Measurements from ENCODE around the gene CCDC14. TPM values are rescaled to one million over a fixed set of nuclear protein-coding genes. Genes with fewer than 3 reads are reported as not detected.

Gene CCDC14
- total and polyA plus RNA-seq, 2 of the 4 experiments (the other 2 are of a cell fraction): 82.1 to 109 TPM

DNA sequence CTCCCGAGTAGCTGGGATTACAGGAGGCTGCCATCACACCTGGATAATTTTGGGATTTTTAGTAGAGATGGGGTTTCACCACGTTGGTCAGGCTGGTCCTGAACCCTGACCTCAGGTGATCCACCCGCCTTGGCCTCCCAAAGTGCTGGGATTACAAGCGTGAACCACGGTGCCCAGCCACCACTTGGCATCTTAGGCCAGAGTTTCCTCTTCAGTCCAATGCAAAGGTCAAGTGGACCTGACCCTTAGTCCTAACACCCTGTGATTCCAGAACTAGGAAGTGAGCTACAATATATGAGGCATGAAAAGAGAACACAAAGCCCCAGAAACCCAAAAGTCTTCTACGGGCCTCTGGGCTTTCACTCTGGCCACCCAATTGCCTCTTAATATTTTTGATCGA lies 82.2 kb downstream of the CCDC14 start:
- intact Hi-C loops (cut with micrococcal nuclease) (loop anchor here (10.0 kb wide), 1 partner anchor 224 kb away; no protein-coding TSS in a partner anchor), in situ Hi-C loops (cut with MboI; ENCODE audit: low sequenced_read_pairs) (no loop called here), dilution Hi-C loops (cut with HindIII; ENCODE audit: low sequenced_read_pairs, unreplicated experiment) (no loop called here)
- Histone ChIP-seq H3K14ac (replicated peaks; ENCODE audit: low read depth, low read length) (no peak overlapping the region), H4K5ac (ENCODE audit: low read depth, low read length) (no peak overlapping the region), H2BK5ac (ENCODE audit: low read depth, low read length, poor library complexity, severe bottlenecking) (no peak overlapping the region), H3K9me1 (ENCODE audit: insufficient read depth, low read length) (peaks cover 38% of the 10 kb centered on the region), H3K9me3 (ENCODE audit: control insufficient read depth, insufficient read depth, low read length) (no peaks in the 10 kb centered on the region), H3K18ac (ENCODE audit: low read depth, low read length) (no peak overlapping the region), H3K4ac (ENCODE audit: low read depth, low read length) (no peak overlapping the region), H4K91ac (ENCODE audit: insufficient read depth, low read depth, low read length) (no peak overlapping the region), H3K4me2 (ENCODE audit: low read depth, low read length) (no peak overlapping the region), H3K4me1 (ENCODE audit: control insufficient read depth, insufficient read depth, low read length) (peaks cover 25% of the 10 kb centered on the region), H2BK20ac (ENCODE audit: low read depth, low read length) (no peak overlapping the region), H2BK15ac (ENCODE audit: low read depth, low read length) (no peak overlapping the region), H2AK5ac (ENCODE audit: low read depth, low read length) (no peak overlapping the region), H2AFZ (replicated peaks; ENCODE audit: low read length, poor library complexity) (no peak overlapping the region), H3K9ac (ENCODE audit: low read depth, low read length) (no peak overlapping the region), H3K4me3 (ENCODE audit: insufficient read depth, low read depth, low read length) (no peak overlapping the region), H3K36me3 (ENCODE audit: control insufficient read depth, insufficient read depth, low read length) (peaks cover 40% of the 10 kb centered on the region), H3K79me1 (ENCODE audit: low read depth in 1 of 2, low read length in 2 of 2) (peaks cover 55 to 79% of the 10 kb centered on the region in 2 experiments), H3K56ac (ENCODE audit: extremely low read depth, insufficient read depth, low read length) (no peak overlapping the region), H2AK9ac (replicated peaks; ENCODE audit: low read depth, low read length, poor library complexity) (no peak overlapping the region), H3K27ac (ENCODE audit: insufficient read depth, low read length) (no peak overlapping the region), H3K27me3 (ENCODE audit: control insufficient read depth, insufficient read depth, low read length) (no peaks in the 10 kb centered on the region), H2BK120ac (ENCODE audit: low read depth, low read length) (no peak overlapping the region), H3K23ac (ENCODE audit: low read depth, low read length) (no peak overlapping the region), H4K8ac (ENCODE audit: low read depth in 2 of 2, low read length in 2 of 2) (no peak overlapping the region), H4K20me1 (ENCODE audit: insufficient read depth, low read length) (peaks cover 39% of the 10 kb centered on the region)
- ChIA-PET CTCF (no interaction called here), POLR2A (ENCODE audit: unreplicated experiment) (no interaction called here)
- 80% methylated on average over 2 of the region's 7 CpGs; no CpG with 5 or more reads in 1 of the 2 experiments for WGBS, 2 experiments (ENCODE audit: extremely low coverage in 2 of 2, insufficient read length in 1 of 2)
- ATAC-seq (ENCODE audit: low read depth) (no peak), DNase-seq (no peak)
- TF ChIP-seq, protein P1, sequence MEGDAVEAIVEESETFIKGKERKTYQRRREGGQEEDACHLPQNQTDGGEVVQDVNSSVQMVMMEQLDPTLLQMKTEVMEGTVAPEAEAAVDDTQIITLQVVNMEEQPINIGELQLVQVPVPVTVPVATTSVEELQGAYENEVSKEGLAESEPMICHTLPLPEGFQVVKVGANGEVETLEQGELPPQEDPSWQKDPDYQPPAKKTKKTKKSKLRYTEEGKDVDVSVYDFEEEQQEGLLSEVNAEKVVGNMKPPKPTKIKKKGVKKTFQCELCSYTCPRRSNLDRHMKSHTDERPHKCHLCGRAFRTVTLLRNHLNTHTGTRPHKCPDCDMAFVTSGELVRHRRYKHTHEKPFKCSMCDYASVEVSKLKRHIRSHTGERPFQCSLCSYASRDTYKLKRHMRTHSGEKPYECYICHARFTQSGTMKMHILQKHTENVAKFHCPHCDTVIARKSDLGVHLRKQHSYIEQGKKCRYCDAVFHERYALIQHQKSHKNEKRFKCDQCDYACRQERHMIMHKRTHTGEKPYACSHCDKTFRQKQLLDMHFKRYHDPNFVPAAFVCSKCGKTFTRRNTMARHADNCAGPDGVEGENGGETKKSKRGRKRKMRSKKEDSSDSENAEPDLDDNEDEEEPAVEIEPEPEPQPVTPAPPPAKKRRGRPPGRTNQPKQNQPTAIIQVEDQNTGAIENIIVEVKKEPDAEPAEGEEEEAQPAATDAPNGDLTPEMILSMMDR (conservative IDR thresholded peaks at IDR 0.05; ENCODE audit: low read depth, low read length): no peak
- TF ChIP-seq RAD21 (IDR thresholded peaks at IDR 0.05; ENCODE audit: low read length) (no peak), RFX5 (IDR thresholded peaks at IDR 0.05; ENCODE audit: low read depth, low read length) (no peak), POLR2A (IDR thresholded peaks at IDR 0.05; ENCODE audit: low read depth, low read length) (no peak), NFE2L2 (IDR thresholded peaks at IDR 0.05; ENCODE audit: low read depth, low read length) (no peak), FOS (IDR thresholded peaks at IDR 0.05; ENCODE audit: low read depth, low read length) (no peak), SMC3 (IDR thresholded peaks at IDR 0.05; ENCODE audit: low read depth, low read length) (no peak), CEBPB (IDR thresholded peaks at IDR 0.05; ENCODE audit: low read depth, low read length) (no peak), MAFK (IDR thresholded peaks at IDR 0.05; ENCODE audit: low read depth, low read length) (no peak)
- TF ChIP-seq, protein P2, sequence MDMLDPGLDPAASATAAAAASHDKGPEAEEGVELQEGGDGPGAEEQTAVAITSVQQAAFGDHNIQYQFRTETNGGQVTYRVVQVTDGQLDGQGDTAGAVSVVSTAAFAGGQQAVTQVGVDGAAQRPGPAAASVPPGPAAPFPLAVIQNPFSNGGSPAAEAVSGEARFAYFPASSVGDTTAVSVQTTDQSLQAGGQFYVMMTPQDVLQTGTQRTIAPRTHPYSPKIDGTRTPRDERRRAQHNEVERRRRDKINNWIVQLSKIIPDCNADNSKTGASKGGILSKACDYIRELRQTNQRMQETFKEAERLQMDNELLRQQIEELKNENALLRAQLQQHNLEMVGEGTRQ (IDR thresholded peaks at IDR 0.05; ENCODE audit: low read depth, low read length): no peak
- no TSS peak for BruUV-seq (replicated peaks)
